Left lung (tissue), 10 donors: ENCODE data around the gene SNX3. TPM values are rescaled to one million over a fixed set of nuclear protein-coding genes. Genes with fewer than 3 reads are reported as not detected.

Experiments
- ATAC-seq: fragments of 200-7000 bp; cut with Tn5 transposase; one replicate; pipeline ENCODE4 v1.9.1; 2020; ENCODE audit warnings: moderate library complexity
- DNase-seq, 4 donors: peaks; one replicate each; pipeline ENCODE4 v3.0.0-alpha.2; 2013 to 2020
- H3K27ac ChIP-seq, 2 donors: fragments of 200-600 bp; sonication (generic) in 1 of 2; one replicate each; pipeline versions ENCODE4 v1.5.0 to v1.8.0; 2020 to 2021
- H3K27me3 ChIP-seq, 2 donors: fragments of 200-600 bp; sonication (generic) in 1 of 2; one replicate each; pipeline versions ENCODE4 v1.5.0 to v1.8.0; 2020 to 2021
- H3K36me3 ChIP-seq, 2 donors: fragments of 200-600 bp; sonication (generic) in 1 of 2; one replicate each; pipeline versions ENCODE4 v1.5.0 to v1.8.0; 2020 to 2021
- H3K4me1 ChIP-seq, 2 donors: fragments of 200-600 bp; one replicate each; pipeline ENCODE4 v1.8.0; 2021
- H3K4me3 ChIP-seq, 2 donors: fragments of 200-600 bp; sonication (generic) in 1 of 2; one replicate each; pipeline versions ENCODE4 v1.5.0 to v1.8.0; 2020 to 2021; ENCODE audit warnings: mild to moderate bottlenecking in 1 of 2
- H3K9me3 ChIP-seq, 2 donors: fragments of 200-600 bp; sonication (generic) in 1 of 2; one replicate each; pipeline versions ENCODE4 v1.5.0 to v1.8.0; 2020 to 2021
- intact Hi-C, 2 donors: fragments of 100-400 bp; cut with DNase I; formaldehyde crosslinking; loops; one replicate each; pipeline versions ENCODE4 v1.11.2 to v1.14.2; 2022
- polyA plus RNA-seq, 6 donors: library from polyadenylated mRNA; unstranded; fragments of 120-200 nt; gene quantifications; one replicate each; pipeline ENCODE4 v1.2.1, GENCODE V29; 2013; ENCODE audit not compliant: insufficient read length in 6 of 6
- total RNA-seq, 2 donors: library from RNA; stranded (reverse); fragmentation: NEBNext Ultra II Directional; extraction: Animal tissue kit (Norgen Biotek cat#: 25700); gene quantifications; one replicate each; pipeline ENCODE4 v1.2.1, GENCODE V29; 2021
- TF ChIP-seq, protein P1 (sequence below), 2 donors: fragments of 200-600 bp; sonication (generic) in 1 of 2; IDR thresholded peaks; one replicate each; pipeline versions ENCODE4 v1.5.0 to v1.8.0; 2021; ENCODE audit warnings: antibody characterized with exemption in 2 of 2
- donor health status: DM: no; HTN: yes; CAD: no.
- donor health status: DM: no; HTN: no; CAD: no.

Gene SNX3
- total and polyA plus RNA-seq, 8 donors: 196 to 284 (median 232) TPM

- ATAC-seq (no peak), DNase-seq (no peak)
- H3K36me3 ChIP-seq: no peaks in the 10 kb centered on the region
- no peaks in the 10 kb centered on the region for H3K9me3 ChIP-seq
- peaks cover 0 to 18% of the 10 kb centered on the region in 2 donors for H3K4me1 ChIP-seq
- H3K4me3 ChIP-seq: no peak overlapping the region
- intact Hi-C loops: no loop called here
- TF ChIP-seq, protein P1, sequence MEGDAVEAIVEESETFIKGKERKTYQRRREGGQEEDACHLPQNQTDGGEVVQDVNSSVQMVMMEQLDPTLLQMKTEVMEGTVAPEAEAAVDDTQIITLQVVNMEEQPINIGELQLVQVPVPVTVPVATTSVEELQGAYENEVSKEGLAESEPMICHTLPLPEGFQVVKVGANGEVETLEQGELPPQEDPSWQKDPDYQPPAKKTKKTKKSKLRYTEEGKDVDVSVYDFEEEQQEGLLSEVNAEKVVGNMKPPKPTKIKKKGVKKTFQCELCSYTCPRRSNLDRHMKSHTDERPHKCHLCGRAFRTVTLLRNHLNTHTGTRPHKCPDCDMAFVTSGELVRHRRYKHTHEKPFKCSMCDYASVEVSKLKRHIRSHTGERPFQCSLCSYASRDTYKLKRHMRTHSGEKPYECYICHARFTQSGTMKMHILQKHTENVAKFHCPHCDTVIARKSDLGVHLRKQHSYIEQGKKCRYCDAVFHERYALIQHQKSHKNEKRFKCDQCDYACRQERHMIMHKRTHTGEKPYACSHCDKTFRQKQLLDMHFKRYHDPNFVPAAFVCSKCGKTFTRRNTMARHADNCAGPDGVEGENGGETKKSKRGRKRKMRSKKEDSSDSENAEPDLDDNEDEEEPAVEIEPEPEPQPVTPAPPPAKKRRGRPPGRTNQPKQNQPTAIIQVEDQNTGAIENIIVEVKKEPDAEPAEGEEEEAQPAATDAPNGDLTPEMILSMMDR (IDR thresholded peaks at IDR 0.05): no peak
- H3K27me3 ChIP-seq: peaks cover 65 to 79% of the 10 kb centered on the region in 2 donors
- H3K27ac ChIP-seq: no peak overlapping the region
These were observed 81.1 kb downstream of the SNX3 start for GRCh38 chr6:108179741-108180140.

GRCh38 chr6:108176281-108177089 is 84.4 kb downstream of the SNX3 start:
- intact Hi-C loops: no loop called here
- no peaks in the 10 kb centered on the region for H3K36me3 ChIP-seq
- no peaks in the 10 kb centered on the region for H3K9me3 ChIP-seq
- H3K4me3 ChIP-seq: peak overlapping the region in 1 of 2 donors; percentile 31
- TF ChIP-seq, protein P1 (IDR thresholded peaks at IDR 0.05): no peak
- peaks cover 92 to 98% of the 10 kb centered on the region in 2 donors for H3K27me3 ChIP-seq
- no peak overlapping the region for H3K27ac ChIP-seq
- DNase-seq: peak in 1 of 4 donors; percentile 81
- ATAC-seq: peak; percentile 15
- H3K4me1 ChIP-seq: peaks cover 0 to 18% of the 10 kb centered on the region in 2 donors

- H3K27me3 ChIP-seq: peaks cover 94 to 98% of the 10 kb centered on the region in 2 donors
- intact Hi-C loops: no loop called here
- no peaks in the 10 kb centered on the region for H3K36me3 ChIP-seq
- no peak overlapping the region for H3K27ac ChIP-seq
- peak overlapping the region in 1 of 2 donors; percentile 31 for H3K4me3 ChIP-seq
- no peaks in the 10 kb centered on the region for H3K9me3 ChIP-seq
- peak in 1 of 4 donors; percentile 88 for DNase-seq
- peak; percentile 72 for ATAC-seq
- H3K4me1 ChIP-seq: peaks cover 0 to 18% of the 10 kb centered on the region in 2 donors
- TF ChIP-seq, protein P1 (IDR thresholded peaks at IDR 0.05): no peak
These were observed 85.1 kb downstream of the SNX3 start for GRCh38 chr6:108175592-108176279.

- DNase-seq (peak in 1 of 4 donors; percentile 42), ATAC-seq (no peak)
- peak overlapping the region in 1 of 2 donors; percentile 31 for H3K4me3 ChIP-seq
- H3K9me3 ChIP-seq: no peaks in the 10 kb centered on the region
- TF ChIP-seq, protein P1 (IDR thresholded peaks at IDR 0.05): no peak
- no peak overlapping the region for H3K27ac ChIP-seq
- no peaks in the 10 kb centered on the region for H3K36me3 ChIP-seq
- intact Hi-C loops: no loop called here
- peaks cover 95 to 98% of the 10 kb centered on the region in 2 donors for H3K27me3 ChIP-seq
- H3K4me1 ChIP-seq: peaks cover 0 to 18% of the 10 kb centered on the region in 2 donors
These were observed 85.7 kb downstream of the SNX3 start for GRCh38 chr6:108175176-108175591.
